Mesendoderm (in vitro differentiated cells): Measurements from ENCODE around the gene MMEL1.

Experiments
- DNase-seq: peaks from one replicate; pipeline ENCODE4 v3.0.0; 2013
- H2AK5ac ChIP-seq: 2 replicates; pipeline ENCODE4 v1.6.1; 2013; ENCODE audit warnings: low read length, inconsistent platforms
- H2BK120ac ChIP-seq: 2 replicates; pipeline ENCODE4 v1.6.1; 2013; ENCODE audit warnings: low read depth, mild to moderate bottlenecking, low read length, moderate library complexity, mixed read lengths
- H2BK15ac ChIP-seq: replicated peaks from 2 replicates; pipeline ENCODE4 v1.6.1; 2013; ENCODE audit warnings: low read depth, mild to moderate bottlenecking, moderate library complexity
- H2BK5ac ChIP-seq: 2 replicates; pipeline ENCODE4 v1.6.1; 2013; ENCODE audit warnings: low read length, inconsistent platforms
- H3K18ac ChIP-seq: 2 replicates; pipeline ENCODE4 v1.6.1; 2013; ENCODE audit warnings: mild to moderate bottlenecking, low read length, mixed read lengths
- H3K23ac ChIP-seq: one replicate; pipeline ENCODE4 v1.6.1; 2013; ENCODE audit warnings: low read length
- H3K27ac ChIP-seq: 2 replicates; pipeline ENCODE4 v1.5.1; 2013; ENCODE audit warnings: low read depth, mild to moderate bottlenecking, inconsistent platforms, low read length, moderate library complexity
- H3K27me3 ChIP-seq: 2 replicates; pipeline ENCODE4 v1.6.1; 2013; ENCODE audit warnings: low read length, control low read depth, mild to moderate bottlenecking, inconsistent platforms; ENCODE audit not compliant: insufficient read depth, poor library complexity
- H3K36me3 ChIP-seq: 2 replicates; pipeline ENCODE4 v1.6.1; 2013; ENCODE audit warnings: low read length, inconsistent platforms; ENCODE audit not compliant: control insufficient read depth, insufficient read depth
- H3K4ac ChIP-seq: one replicate; pipeline ENCODE4 v1.6.1; 2013; ENCODE audit warnings: low read depth, mild to moderate bottlenecking, low read length, moderate library complexity
- H3K4me1 ChIP-seq: 2 replicates; pipeline ENCODE4 v1.6.1; 2013; ENCODE audit warnings: low read depth, low read length, inconsistent platforms; ENCODE audit not compliant: control insufficient read depth
- H3K4me2 ChIP-seq: 2 replicates; pipeline ENCODE4 v1.6.1; 2013; ENCODE audit warnings: low read length
- H3K4me3 ChIP-seq: 2 replicates; pipeline ENCODE4 v1.5.1; 2013; ENCODE audit warnings: mild to moderate bottlenecking, low read length
- H3K56ac ChIP-seq: one replicate; pipeline ENCODE4 v1.6.1; 2013; ENCODE audit warnings: low read length
- H3K79me1 ChIP-seq: 2 replicates; pipeline ENCODE4 v1.6.1; 2013; ENCODE audit warnings: low read length, inconsistent platforms
- H3K79me2 ChIP-seq: 2 replicates; pipeline ENCODE4 v1.6.1; 2013; ENCODE audit warnings: mild to moderate bottlenecking, low read length; ENCODE audit not compliant: control insufficient read depth, insufficient read depth
- H3K9ac ChIP-seq: 2 replicates; pipeline ENCODE4 v1.6.1; 2013; ENCODE audit warnings: low read length, inconsistent platforms
- H4K5ac ChIP-seq: one replicate; pipeline ENCODE4 v1.6.1; 2013; ENCODE audit warnings: low read length
- H4K8ac ChIP-seq: one replicate; pipeline ENCODE4 v1.6.1; 2013; ENCODE audit warnings: low read depth, mild to moderate bottlenecking, control low read depth, low read length, moderate library complexity
- WGBS: extraction: QIAGEN DNeasy Blood & Tissue Kit; methylation state at CpG from one replicate; pipeline ENCODE4 v1.1.7; 2013; ENCODE audit warnings: low lambda C conversion rate, missing lambda C conversion rate; ENCODE audit not compliant: insufficient coverage; ENCODE audit errors: extremely low coverage; 5-methylcytosine and 5-hydroxymethylcytosine counted together

MMEL1 gene

GRCh38 chr1:2641381-2642130 lies 8.7 kb upstream of the MMEL1 start:
- Histone ChIP-seq H2AK5ac (no peak overlapping the region), H4K8ac (no peak overlapping the region), H3K27ac (no peak overlapping the region), H3K79me2 (no peaks in the 10 kb centered on the region), H3K9ac (peak overlapping the region; percentile 96), H2BK120ac (no peak overlapping the region), H3K56ac (peak overlapping the region; percentile 96), H3K18ac (no peak overlapping the region), H3K4me2 (peak overlapping the region; percentile 87), H2BK5ac (no peak overlapping the region), H3K27me3 (no peaks in the 10 kb centered on the region), H2BK15ac (no peak overlapping the region), H3K36me3 (no peaks in the 10 kb centered on the region), H3K23ac (no peak overlapping the region), H3K4me3 (no peak overlapping the region), H3K4me1 (no peaks in the 10 kb centered on the region), H3K4ac (no peak overlapping the region), H3K79me1 (no peaks in the 10 kb centered on the region), H4K5ac (no peak overlapping the region)
- no peak for DNase-seq
- WGBS: no CpG with 5 or more reads among the region's 34 CpGs

- H2BK5ac ChIP-seq: no peak overlapping the region
- no peaks in the 10 kb centered on the region for H3K4me1 ChIP-seq
- no peak overlapping the region for H3K4me3 ChIP-seq
- no peak overlapping the region for H2BK120ac ChIP-seq
- no peaks in the 10 kb centered on the region for H3K36me3 ChIP-seq
- H2AK5ac ChIP-seq: no peak overlapping the region
- no peak overlapping the region for H3K56ac ChIP-seq
- no peaks in the 10 kb centered on the region for H3K27me3 ChIP-seq
- H3K4ac ChIP-seq: no peak overlapping the region
- H3K18ac ChIP-seq: no peak overlapping the region
- H3K27ac ChIP-seq: no peak overlapping the region
- no peak for DNase-seq
- no CpG with 5 or more reads among the region's 3 CpGs for WGBS
- no peak overlapping the region for H2BK15ac ChIP-seq
- H4K8ac ChIP-seq: no peak overlapping the region
- H3K4me2 ChIP-seq: no peak overlapping the region
- no peaks in the 10 kb centered on the region for H3K79me2 ChIP-seq
- no peak overlapping the region for H3K23ac ChIP-seq
- H3K9ac ChIP-seq: no peak overlapping the region
- no peak overlapping the region for H4K5ac ChIP-seq
- no peaks in the 10 kb centered on the region for H3K79me1 ChIP-seq
Measured at GRCh38 chr1:2640626-2641025, 7.8 kb upstream of the MMEL1 start.

GRCh38 chr1:2639607-2640521 lies 7.0 kb upstream of the MMEL1 start:
- H3K4me2 ChIP-seq: no peak overlapping the region
- H2AK5ac ChIP-seq: no peak overlapping the region
- H3K23ac ChIP-seq: no peak overlapping the region
- no peak overlapping the region for H4K8ac ChIP-seq
- H3K79me1 ChIP-seq: no peaks in the 10 kb centered on the region
- H3K4me1 ChIP-seq: no peaks in the 10 kb centered on the region
- no peak overlapping the region for H2BK15ac ChIP-seq
- H2BK120ac ChIP-seq: no peak overlapping the region
- no peaks in the 10 kb centered on the region for H3K79me2 ChIP-seq
- no peak for DNase-seq
- H3K56ac ChIP-seq: no peak overlapping the region
- H3K27ac ChIP-seq: no peak overlapping the region
- no peak overlapping the region for H3K4ac ChIP-seq
- no peaks in the 10 kb centered on the region for H3K36me3 ChIP-seq
- WGBS: no CpG with 5 or more reads among the region's 26 CpGs
- no peak overlapping the region for H4K5ac ChIP-seq
- no peak overlapping the region for H3K18ac ChIP-seq
- H3K27me3 ChIP-seq: no peaks in the 10 kb centered on the region
- H3K9ac ChIP-seq: no peak overlapping the region
- H2BK5ac ChIP-seq: no peak overlapping the region
- H3K4me3 ChIP-seq: no peak overlapping the region

- no peaks in the 10 kb centered on the region for H3K79me2 ChIP-seq
- H2BK5ac ChIP-seq: no peak overlapping the region
- no peak overlapping the region for H3K4me2 ChIP-seq
- no peak overlapping the region for H3K23ac ChIP-seq
- no peak overlapping the region for H4K5ac ChIP-seq
- H3K4ac ChIP-seq: no peak overlapping the region
- H4K8ac ChIP-seq: no peak overlapping the region
- no peak overlapping the region for H3K27ac ChIP-seq
- no peak overlapping the region for H2BK15ac ChIP-seq
- H3K79me1 ChIP-seq: no peaks in the 10 kb centered on the region
- H3K4me3 ChIP-seq: no peak overlapping the region
- H3K56ac ChIP-seq: no peak overlapping the region
- no peak overlapping the region for H2AK5ac ChIP-seq
- no peak overlapping the region for H3K18ac ChIP-seq
- no peak for DNase-seq
- H3K36me3 ChIP-seq: no peaks in the 10 kb centered on the region
- no peaks in the 10 kb centered on the region for H3K4me1 ChIP-seq
- H3K9ac ChIP-seq: no peak overlapping the region
- no peak overlapping the region for H2BK120ac ChIP-seq
- no peaks in the 10 kb centered on the region for H3K27me3 ChIP-seq
- no CpG with 5 or more reads among the region's 11 CpGs for WGBS
Measured at GRCh38 chr1:2639203-2639602, 6.4 kb upstream of the MMEL1 start.

GRCh38 chr1:2638466-2639115 lies 5.8 kb upstream of the MMEL1 start:
- Histone ChIP-seq H2BK15ac (no peak overlapping the region), H3K4me1 (no peaks in the 10 kb centered on the region), H3K56ac (no peak overlapping the region), H2BK120ac (no peak overlapping the region), H3K36me3 (no peaks in the 10 kb centered on the region), H3K27ac (no peak overlapping the region), H2BK5ac (no peak overlapping the region), H3K4me2 (no peak overlapping the region), H3K4me3 (no peak overlapping the region), H2AK5ac (no peak overlapping the region), H3K27me3 (no peaks in the 10 kb centered on the region), H4K8ac (no peak overlapping the region), H4K5ac (no peak overlapping the region), H3K18ac (no peak overlapping the region), H3K4ac (no peak overlapping the region), H3K23ac (no peak overlapping the region), H3K79me2 (no peaks in the 10 kb centered on the region), H3K79me1 (no peaks in the 10 kb centered on the region), H3K9ac (no peak overlapping the region)
- no peak for DNase-seq
- WGBS: no CpG with 5 or more reads among the region's 16 CpGs
